Endometrial microvascular endothelial cells (primary cell): ENCODE results near the gene LAMTOR2. TPM values are rescaled to one million over a fixed set of nuclear protein-coding genes. Genes with fewer than 3 reads are reported as not detected.

Experiments used
- in situ Hi-C: cut with HindIII; loops from 2 replicates; pipeline ENCODE4 v1.10.0; 2017; ENCODE audit warnings: low sequenced_read_pairs, low pct_unique_long_range_greater_than_20kb; ENCODE audit errors: inconsistent ontology term
- total RNA-seq: library from RNA; depleted of rRNA; stranded (reverse); fragments of >200 nt; gene quantifications from one replicate; pipeline ENCODE4 v1.2.3, GENCODE V29; 2015; ENCODE audit errors: inconsistent ontology term

Gene LAMTOR2
- total RNA-seq, 1 donor from 2014 or later = 67.5 TPM

DNA sequence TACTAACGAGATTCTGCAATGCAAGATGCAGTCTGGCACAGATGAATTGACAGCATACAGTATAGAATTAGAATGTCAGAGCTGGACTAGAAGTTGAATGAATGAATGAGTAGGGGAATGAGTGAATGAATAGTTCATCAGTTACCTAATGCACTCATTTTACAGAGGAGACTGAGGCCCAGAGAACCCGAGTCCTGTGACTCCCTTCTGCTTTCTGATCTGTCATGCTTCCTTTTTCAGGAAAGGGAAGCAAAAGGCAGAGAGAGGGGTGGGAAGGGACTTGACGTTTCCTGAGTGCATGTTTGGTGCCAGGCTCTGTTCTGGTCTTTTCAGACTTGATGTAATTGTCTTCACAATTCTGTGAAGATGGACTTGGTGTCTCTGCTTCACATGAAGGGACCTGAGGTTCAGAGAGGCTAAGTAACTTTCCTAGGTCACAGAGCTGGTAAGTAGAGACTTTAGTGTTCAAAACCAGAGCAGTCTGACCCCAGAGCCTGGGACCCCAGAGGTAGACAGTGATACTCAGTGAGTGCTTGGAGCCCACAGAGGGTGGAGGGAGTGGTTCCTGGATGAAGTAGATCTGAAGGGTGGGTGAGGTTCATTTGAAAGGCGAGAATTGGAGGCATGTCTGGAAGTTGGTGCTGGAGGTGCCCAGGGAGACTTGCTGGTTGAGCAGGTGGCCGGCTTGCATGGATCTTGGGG, 35.7 kb downstream of the LAMTOR2 start:
- in situ Hi-C loops = no loop called here

GRCh38 chr1:156090840-156091188, 36.2 kb downstream of the LAMTOR2 start:
- in situ Hi-C loops = no loop called here

DNA sequence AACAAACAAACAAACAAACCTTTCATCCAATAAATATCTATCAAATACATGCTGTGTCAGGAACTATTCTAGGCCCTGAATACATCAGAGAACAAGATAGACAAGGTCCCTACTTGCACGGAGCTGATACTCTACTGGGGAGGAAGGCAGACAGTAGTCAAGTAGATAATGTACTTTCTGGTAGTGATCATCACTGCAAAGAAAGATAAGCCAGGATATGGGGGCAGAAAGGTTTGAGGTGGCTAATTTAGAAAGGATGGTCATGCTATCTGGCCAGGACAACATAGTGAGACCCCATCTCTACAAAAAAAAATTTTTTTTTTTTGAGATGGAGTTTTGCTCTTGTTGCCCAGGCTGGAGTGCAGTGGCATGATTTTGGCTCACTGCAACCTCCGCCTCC, 37.0 kb downstream of the LAMTOR2 start:
- in situ Hi-C loops = no loop called here

DNA sequence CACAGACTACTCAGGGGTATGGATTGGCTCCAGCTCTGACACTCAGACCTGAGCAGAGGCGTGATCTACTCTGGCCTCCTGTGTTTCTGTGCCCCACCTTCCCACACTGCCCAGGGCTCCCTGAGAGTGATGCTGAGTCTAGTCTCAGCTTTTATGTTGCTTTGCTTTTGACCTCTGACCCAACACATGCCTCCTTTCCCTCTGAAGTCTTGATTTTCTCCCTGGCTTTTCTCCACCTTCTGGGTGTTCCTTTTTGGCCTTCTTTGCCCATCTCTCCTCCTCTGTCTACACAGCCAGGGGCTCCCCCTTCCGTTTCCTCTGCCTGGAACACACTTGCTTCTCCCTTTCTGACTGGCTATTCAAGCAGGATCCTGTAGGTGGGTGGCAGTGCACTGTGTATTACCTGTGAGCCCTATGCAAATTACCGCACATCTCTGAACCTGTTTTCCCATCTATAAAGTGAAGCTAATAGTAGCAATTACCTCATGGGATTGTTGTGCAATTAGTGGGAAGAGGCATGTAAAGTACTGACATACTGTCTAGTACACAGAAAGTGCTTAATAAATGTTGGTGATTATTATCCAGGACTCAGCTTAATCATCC, 41.4 kb downstream of the LAMTOR2 start:
- in situ Hi-C loops = no loop called here

- in situ Hi-C loops = no loop called here
These were observed 42.2 kb downstream of the LAMTOR2 start for GRCh38 chr1:156096640-156097391.

GRCh38 chr1:156097499-156098178, 43.1 kb downstream of the LAMTOR2 start:
- in situ Hi-C loops = no loop called here

GRCh38 chr1:156098784-156099183, 44.2 kb downstream of the LAMTOR2 start:
- in situ Hi-C loops = no loop called here

DNA sequence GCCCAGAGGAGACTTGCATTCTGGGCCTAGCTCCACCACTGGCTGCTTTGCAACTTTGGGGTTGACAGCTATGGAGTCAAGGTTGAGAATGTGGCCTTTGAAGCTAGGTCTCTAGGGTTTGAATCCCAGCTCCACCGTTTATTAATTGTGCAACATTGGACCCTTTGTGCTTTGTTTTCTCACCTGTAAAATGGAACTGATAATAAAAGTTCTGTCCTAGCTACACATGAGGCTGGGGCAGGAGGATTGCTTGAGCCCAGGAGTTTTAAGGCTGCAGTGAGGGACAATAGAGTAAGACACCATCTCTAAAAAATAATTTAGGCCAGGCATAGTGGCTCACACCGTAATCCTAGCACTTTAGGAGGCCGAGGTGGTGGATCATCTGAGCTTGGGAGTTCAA, 44.7 kb downstream of the LAMTOR2 start:
- in situ Hi-C loops = no loop called here

- in situ Hi-C loops = no loop called here
These were observed 45.8 kb downstream of the LAMTOR2 start for GRCh38 chr1:156100205-156100995.

DNA sequence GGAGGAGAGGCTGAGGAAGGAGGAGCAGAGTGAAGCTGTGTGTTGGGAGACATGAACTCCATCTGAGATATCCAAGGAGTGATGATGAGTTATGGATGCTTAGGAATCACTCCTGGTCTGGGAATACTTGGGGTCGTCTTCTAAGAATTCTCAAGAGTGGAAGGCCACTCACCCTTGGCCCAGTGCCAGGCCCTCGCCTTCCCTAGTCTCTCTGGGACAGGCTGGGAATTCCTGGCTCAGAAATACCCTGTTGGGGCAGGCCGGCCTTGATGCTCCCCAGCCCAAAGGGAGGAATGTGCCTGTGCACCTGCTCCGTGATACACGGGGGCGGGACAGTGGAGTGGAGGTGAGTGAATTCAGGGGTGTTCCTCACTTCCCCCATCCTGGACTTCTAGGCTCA, 47.3 kb downstream of the LAMTOR2 start:
- in situ Hi-C loops = no loop called here

DNA sequence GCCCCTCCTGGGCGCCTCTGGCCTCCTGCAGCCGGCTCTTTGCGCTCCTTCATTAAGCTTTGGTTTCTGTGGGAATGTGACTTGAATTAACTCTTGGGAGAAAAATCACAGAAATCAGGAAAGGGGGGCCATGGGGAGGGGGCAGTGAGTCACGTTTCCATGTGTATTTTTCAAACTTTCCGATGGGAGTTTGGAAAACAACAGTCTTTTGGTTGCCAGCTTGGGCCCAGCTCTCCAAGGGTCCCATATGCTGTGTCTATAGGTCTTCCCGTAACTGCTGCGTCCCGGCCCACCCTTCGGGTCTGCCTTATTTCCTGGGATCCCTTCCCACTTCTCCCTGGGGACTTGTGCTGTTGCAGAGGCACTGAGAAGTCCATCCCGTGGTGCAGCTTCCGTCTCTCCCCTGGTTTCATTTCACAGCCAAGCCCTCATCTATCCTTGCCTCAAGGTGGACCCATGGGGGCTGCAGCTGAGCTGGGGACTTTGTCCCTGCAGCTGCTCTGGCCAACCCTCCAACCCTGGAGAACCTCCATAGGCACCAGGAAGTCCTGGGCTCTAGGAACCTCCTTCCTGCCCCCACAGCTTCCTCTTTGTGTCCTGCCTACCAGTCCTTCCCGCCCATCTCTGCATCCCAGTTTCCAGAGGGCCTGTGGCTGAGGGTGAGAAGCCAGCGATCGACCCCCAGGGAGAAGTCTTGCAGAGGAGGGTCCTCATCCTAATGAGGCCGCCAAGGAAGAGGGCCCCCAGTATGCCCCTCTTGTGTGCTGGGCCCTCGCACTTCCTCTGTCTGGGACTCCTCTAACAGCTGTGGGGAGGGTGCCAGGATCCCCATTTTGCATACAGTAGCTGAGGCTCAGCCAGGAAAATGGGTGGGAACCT, 48.3 kb downstream of the LAMTOR2 start:
- in situ Hi-C loops = no loop called here

- in situ Hi-C loops = no loop called here
These were observed 49.0 kb downstream of the LAMTOR2 start for GRCh38 chr1:156103521-156103947.

DNA sequence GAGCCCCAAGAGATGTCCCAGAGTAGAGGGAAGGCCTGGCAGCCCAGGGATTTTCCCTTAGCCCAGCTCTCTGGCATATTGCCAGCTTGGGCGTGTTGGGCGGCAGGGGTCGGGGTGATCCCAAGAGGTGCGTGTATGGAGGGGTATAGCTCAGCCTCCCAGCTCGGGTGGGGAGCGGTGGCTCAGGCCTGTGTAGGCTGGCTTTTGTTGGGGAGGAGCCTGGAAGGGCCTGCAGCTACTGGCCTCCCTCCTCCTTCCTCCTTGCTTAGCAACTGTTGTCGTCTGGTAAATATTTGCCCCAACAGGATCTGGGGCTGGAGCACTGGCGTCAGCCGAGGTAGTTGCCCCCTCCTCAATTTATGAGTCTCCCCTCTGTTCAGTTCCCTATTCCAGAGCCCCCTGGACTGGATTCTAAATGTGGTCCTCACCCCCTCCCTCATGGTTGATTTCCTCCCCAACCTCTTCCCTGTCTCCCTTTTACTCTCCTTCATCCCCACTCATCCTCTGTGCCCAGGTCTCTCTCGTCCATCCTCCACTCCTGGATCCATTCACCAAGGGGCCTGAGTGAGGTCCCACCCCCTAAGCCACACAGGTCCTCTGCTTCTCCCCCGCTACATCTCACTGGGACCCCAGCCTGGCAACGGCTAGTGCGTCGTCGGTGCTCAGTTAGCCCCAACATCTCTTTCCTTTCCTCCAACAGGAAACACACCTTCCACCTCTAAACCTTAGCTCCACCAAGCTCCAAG, 49.7 kb downstream of the LAMTOR2 start:
- in situ Hi-C loops = no loop called here

DNA sequence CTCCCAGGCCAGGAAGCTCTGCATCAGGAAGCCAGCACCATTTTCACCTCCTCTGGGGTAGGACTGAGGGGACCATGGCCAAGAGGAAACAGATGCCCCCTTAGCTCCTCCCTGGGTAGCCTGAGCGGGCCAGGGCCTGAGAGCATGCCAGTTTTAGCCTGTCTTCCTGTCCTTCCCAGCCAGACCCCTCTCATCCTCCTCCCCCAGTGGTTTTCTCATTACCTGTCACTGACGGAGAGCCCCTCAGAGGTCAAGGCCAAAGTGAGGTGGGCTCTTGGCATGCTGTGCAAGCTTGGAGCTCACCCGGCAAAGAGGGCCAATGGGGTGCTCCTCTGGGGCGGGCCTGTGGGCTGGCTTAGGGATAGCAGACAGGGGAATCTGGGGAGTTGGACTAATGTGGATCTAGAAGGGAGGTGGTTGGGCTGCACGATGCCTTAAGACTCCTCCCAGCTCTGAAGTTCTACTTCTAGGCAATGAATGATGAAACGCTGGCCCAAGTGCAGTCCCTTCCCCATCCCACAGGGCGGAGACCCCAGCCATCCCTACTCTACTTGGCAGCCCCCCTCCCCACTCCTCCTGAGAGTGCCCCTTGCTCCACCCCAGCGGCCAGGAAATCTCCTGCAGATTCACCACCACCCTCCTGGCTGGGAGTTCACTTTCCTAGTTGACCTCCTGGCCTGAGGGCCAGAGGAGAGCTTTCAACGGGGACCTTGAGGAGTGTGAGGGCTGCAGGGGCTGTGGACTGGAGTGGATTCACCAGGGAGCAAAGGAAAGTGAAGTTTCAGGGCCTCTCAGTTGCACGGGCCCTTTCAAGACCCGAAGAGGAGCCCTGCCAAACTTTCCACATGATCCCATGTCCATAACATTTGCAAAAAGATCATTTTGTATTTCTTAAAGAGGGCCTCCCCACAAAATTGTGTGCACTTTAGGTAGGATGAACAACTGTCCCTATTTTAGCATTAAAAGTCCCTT, 50.6 kb downstream of the LAMTOR2 start:
- in situ Hi-C loops = no loop called here

DNA sequence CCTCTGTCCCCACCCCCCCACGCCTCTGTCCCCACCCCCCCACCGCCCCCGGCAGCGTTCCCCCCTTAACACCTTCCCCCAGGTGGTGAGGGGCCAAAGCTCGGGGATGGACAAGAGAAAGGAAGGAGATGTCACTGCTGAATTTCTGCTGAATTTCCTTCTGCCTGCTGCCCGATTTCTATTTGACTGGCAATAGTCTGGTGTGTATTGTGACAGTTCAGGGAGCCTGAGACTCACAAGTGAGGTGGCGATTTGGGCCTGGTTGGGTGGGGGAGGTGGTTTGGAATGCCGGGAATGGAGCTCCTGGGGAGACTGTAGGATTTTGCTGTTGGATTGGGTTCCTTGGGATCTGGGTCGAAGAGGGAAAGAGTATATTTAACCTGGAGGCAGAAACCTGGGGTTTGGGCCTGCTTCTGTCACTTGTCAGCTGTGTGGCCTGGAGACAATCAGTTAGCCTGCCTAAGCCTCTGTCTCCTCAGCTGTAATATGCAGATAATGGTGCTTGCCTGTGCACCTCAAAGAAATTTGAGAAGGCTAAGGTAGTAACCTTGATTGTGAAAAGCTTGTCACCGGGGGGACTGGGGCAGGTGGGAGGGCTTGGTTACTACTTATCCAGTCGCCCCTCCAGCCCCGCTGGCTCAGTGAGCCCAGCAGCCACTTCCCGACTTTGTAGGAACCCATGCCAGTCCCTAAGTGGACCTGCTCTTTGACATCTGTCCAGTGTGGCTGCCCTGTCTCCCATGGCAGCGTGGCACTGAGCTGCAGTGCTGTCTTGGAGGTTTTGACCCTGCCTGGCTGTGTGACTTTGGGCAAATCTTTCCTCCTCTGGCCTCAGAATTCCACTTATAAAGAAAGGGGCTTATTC, 52.3 kb downstream of the LAMTOR2 start:
- in situ Hi-C loops = no loop called here
